ENCODE measurements around the gene PIGN.

The PIGN gene

GRCh38 chr18:62098960-62099359 is 87.9 kb downstream of the PIGN start:
- H3K4me3 ChIP-seq (ENCODE audit: severe bottlenecking) = no peak overlapping the region
- H3K9me3 ChIP-seq (ENCODE audit: severe bottlenecking) = no peaks in the 10 kb centered on the region
- no peaks in the 10 kb centered on the region for H3K36me3 ChIP-seq (ENCODE audit: low read depth)
- no peak for DNase-seq (ENCODE audit: low spot score)
- H3K4me1 ChIP-seq (ENCODE audit: insufficient read depth, poor library complexity, severe bottlenecking) = no peaks in the 10 kb centered on the region
- TF ChIP-seq CTCF (IDR thresholded peaks at IDR 0.05; ENCODE audit: poor library complexity, severe bottlenecking) = no peak
- no peak for ATAC-seq (ENCODE audit: low read depth)
- no peak overlapping the region for H3K27ac ChIP-seq (ENCODE audit: poor library complexity, severe bottlenecking)
- H3K27me3 ChIP-seq (ENCODE audit: insufficient read depth, poor library complexity, severe bottlenecking) = no peaks in the 10 kb centered on the region

GRCh38 chr18:62097698-62098097 is 89.2 kb downstream of the PIGN start:
- Histone ChIP-seq H3K9me3 (ENCODE audit: severe bottlenecking) (no peaks in the 10 kb centered on the region), H3K4me3 (ENCODE audit: severe bottlenecking) (no peak overlapping the region), H3K36me3 (ENCODE audit: low read depth) (no peaks in the 10 kb centered on the region), H3K27ac (ENCODE audit: poor library complexity, severe bottlenecking) (no peak overlapping the region), H3K4me1 (ENCODE audit: insufficient read depth, poor library complexity, severe bottlenecking) (no peaks in the 10 kb centered on the region), H3K27me3 (ENCODE audit: insufficient read depth, poor library complexity, severe bottlenecking) (no peaks in the 10 kb centered on the region)
- no peak for DNase-seq (ENCODE audit: low spot score)
- no peak for TF ChIP-seq CTCF (IDR thresholded peaks at IDR 0.05; ENCODE audit: poor library complexity, severe bottlenecking)
- ATAC-seq (ENCODE audit: low read depth) = no peak

- Histone ChIP-seq H3K27me3 (ENCODE audit: insufficient read depth, poor library complexity, severe bottlenecking) (no peaks in the 10 kb centered on the region), H3K4me3 (ENCODE audit: severe bottlenecking) (no peak overlapping the region), H3K4me1 (ENCODE audit: insufficient read depth, poor library complexity, severe bottlenecking) (no peaks in the 10 kb centered on the region), H3K27ac (ENCODE audit: poor library complexity, severe bottlenecking) (no peak overlapping the region), H3K36me3 (ENCODE audit: low read depth) (peaks cover 8% of the 10 kb centered on the region), H3K9me3 (ENCODE audit: severe bottlenecking) (no peaks in the 10 kb centered on the region)
- no peak for ATAC-seq (ENCODE audit: low read depth)
- no peak for DNase-seq (ENCODE audit: low spot score)
- no peak for TF ChIP-seq CTCF (IDR thresholded peaks at IDR 0.05; ENCODE audit: poor library complexity, severe bottlenecking)
Measured at GRCh38 chr18:62091487-62092120, 95.3 kb downstream of the PIGN start.

GRCh38 chr18:62089174-62089573 is 97.7 kb downstream of the PIGN start:
- no peaks in the 10 kb centered on the region for H3K9me3 ChIP-seq (ENCODE audit: severe bottlenecking)
- no peak for TF ChIP-seq CTCF (IDR thresholded peaks at IDR 0.05; ENCODE audit: poor library complexity, severe bottlenecking)
- peaks cover 8% of the 10 kb centered on the region for H3K36me3 ChIP-seq (ENCODE audit: low read depth)
- no peak for DNase-seq (ENCODE audit: low spot score)
- H3K27me3 ChIP-seq (ENCODE audit: insufficient read depth, poor library complexity, severe bottlenecking) = no peaks in the 10 kb centered on the region
- ATAC-seq (ENCODE audit: low read depth) = no peak
- H3K4me3 ChIP-seq (ENCODE audit: severe bottlenecking) = no peak overlapping the region
- no peaks in the 10 kb centered on the region for H3K4me1 ChIP-seq (ENCODE audit: insufficient read depth, poor library complexity, severe bottlenecking)
- no peak overlapping the region for H3K27ac ChIP-seq (ENCODE audit: poor library complexity, severe bottlenecking)

GRCh38 chr18:62088156-62088555 is 98.7 kb downstream of the PIGN start:
- no peak for DNase-seq (ENCODE audit: low spot score)
- TF ChIP-seq CTCF (IDR thresholded peaks at IDR 0.05; ENCODE audit: poor library complexity, severe bottlenecking) = no peak
- no peak for ATAC-seq (ENCODE audit: low read depth)
- Histone ChIP-seq H3K27ac (ENCODE audit: poor library complexity, severe bottlenecking) (no peak overlapping the region), H3K27me3 (ENCODE audit: insufficient read depth, poor library complexity, severe bottlenecking) (no peaks in the 10 kb centered on the region), H3K9me3 (ENCODE audit: severe bottlenecking) (no peaks in the 10 kb centered on the region), H3K4me3 (ENCODE audit: severe bottlenecking) (no peak overlapping the region), H3K4me1 (ENCODE audit: insufficient read depth, poor library complexity, severe bottlenecking) (no peaks in the 10 kb centered on the region), H3K36me3 (ENCODE audit: low read depth) (peaks cover 8% of the 10 kb centered on the region)
